Fibroblast of pulmonary artery (primary cell): ENCODE results near the gene ATP6V1E1.

ENCODE experiments used
- DNase-seq: peaks from one replicate; pipeline ENCODE4 v3.0.0-alpha.2; 2010; ENCODE audit warnings: low read depth
- H3K4me3 ChIP-seq: replicated peaks from 2 replicates; pipeline ENCODE4 v1.5.1; 2011; ENCODE audit warnings: low read depth, mild to moderate bottlenecking, control low read depth, low read length, moderate library complexity
- TF ChIP-seq, protein P1 (sequence below): IDR thresholded peaks from 2 replicates; pipeline ENCODE4 v1.5.1; 2011; ENCODE audit warnings: mild to moderate bottlenecking, control low read depth, low read length, inconsistent platforms; ENCODE audit errors: missing control alignments

Gene ATP6V1E1

DNA sequence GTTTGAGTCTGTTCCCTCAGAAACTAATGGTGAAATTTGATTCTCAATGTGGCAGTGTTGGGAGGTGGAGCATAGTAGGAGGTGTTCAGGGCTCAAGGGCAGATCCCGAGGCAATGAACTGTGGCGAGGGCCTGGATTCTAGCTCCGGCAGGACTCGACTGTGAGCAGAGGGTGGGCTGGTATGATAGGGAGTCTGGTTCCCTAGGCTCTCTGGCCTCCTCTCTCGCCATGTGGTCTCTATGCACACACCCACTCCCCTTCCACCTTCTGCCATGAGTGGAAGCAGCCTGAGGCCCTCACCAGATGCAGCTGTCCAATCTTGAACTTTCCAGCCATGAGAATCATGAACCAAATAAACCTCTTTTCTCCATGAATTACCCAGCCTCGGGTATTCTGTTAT, 32.3 kb downstream of the ATP6V1E1 start:
- TF ChIP-seq, protein P1, sequence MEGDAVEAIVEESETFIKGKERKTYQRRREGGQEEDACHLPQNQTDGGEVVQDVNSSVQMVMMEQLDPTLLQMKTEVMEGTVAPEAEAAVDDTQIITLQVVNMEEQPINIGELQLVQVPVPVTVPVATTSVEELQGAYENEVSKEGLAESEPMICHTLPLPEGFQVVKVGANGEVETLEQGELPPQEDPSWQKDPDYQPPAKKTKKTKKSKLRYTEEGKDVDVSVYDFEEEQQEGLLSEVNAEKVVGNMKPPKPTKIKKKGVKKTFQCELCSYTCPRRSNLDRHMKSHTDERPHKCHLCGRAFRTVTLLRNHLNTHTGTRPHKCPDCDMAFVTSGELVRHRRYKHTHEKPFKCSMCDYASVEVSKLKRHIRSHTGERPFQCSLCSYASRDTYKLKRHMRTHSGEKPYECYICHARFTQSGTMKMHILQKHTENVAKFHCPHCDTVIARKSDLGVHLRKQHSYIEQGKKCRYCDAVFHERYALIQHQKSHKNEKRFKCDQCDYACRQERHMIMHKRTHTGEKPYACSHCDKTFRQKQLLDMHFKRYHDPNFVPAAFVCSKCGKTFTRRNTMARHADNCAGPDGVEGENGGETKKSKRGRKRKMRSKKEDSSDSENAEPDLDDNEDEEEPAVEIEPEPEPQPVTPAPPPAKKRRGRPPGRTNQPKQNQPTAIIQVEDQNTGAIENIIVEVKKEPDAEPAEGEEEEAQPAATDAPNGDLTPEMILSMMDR = no peak
- DNase-seq = no peak
- no peak overlapping the region for H3K4me3 ChIP-seq

DNA sequence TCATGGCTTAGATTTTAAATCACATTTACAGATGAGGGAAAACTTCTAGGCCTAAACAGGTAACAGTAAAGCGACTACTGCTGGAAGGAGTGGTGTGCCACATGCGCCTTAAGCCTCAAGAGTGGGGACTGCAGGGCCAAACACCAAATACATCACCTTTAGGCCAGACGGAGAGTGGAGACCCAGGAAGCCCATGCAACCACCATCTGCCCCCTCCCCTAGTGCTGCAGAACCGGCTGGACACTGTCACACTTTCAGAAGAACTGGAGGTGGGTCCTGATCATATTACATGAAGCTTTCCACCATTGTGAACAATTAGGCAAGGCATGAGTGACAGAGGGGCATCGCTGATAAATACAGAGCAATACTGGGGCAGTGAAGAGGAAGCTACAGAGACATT, 36.3 kb downstream of the ATP6V1E1 start:
- no peak overlapping the region for H3K4me3 ChIP-seq
- DNase-seq = no peak
- TF ChIP-seq, protein P1 = no peak

DNA sequence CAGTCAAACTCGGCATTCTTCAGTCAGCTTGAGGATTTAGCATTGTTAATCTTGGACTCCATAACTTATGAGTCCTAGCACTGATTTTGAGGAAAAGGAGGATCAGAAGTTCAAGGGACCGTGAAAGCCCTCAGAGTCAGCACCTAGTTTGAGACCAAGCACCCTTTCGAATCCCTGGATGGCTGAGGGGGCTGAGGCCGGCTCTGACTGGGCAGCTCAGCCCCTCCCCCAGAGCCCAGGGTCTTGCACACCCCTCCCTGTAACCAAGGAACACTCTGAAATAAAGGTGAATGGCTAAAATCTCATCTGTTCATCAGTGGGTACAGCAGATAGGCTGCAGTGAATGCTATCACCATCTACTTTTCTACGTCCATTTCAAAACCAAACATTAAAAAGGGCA, 38.0 kb downstream of the ATP6V1E1 start:
- no peak overlapping the region for H3K4me3 ChIP-seq
- no peak for DNase-seq
- TF ChIP-seq, protein P1 = no peak

DNA sequence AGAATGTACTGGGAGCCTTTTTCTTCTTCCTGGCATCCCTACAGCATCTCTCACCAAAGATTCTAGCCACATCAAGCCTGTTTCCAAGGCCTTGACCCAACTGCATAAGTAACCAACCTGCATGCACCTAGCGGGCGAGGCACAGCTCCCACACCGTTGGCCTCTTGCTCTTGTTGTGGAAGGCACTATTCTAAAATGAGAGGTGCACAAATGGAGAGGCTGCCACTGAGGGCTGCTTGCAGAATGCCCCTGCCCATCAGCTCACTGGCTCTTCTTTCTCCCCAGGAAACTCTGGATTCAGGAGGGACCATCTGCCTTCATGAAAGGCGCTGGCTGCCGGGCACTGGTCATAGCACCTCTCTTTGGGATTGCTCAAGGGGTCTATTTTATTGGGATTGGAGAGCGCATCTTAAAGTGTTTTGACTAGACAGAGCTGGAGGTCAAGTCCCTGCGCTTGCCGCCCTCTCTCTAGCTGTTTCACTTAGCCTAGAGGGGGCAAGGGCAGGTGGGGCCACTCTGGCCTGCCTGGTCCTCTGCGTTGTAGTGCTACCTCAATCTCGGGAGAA, 38.7 kb downstream of the ATP6V1E1 start:
- DNase-seq = no peak
- TF ChIP-seq, protein P1 = no peak
- no peak overlapping the region for H3K4me3 ChIP-seq

DNA sequence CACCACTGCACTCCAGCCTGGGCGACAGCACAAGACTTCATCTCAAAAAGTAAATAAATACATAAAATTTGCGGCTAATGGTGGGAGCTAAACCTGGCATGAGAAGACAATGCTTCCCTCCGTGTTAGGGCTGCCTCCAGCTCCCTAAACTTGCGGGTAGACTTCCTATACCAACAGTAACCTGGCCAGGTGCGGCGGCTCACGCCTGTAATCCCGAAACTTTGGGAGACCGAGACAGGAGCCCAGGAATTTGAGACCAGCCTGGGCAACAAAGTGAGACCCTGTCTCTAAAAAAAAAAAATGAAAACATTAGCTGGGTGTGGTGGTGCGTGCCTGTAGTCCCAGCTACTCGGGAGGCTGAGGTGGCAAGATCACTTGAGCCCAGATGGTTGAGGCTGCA, 39.9 kb downstream of the ATP6V1E1 start:
- TF ChIP-seq, protein P1 = no peak
- no peak for DNase-seq
- no peak overlapping the region for H3K4me3 ChIP-seq

DNA sequence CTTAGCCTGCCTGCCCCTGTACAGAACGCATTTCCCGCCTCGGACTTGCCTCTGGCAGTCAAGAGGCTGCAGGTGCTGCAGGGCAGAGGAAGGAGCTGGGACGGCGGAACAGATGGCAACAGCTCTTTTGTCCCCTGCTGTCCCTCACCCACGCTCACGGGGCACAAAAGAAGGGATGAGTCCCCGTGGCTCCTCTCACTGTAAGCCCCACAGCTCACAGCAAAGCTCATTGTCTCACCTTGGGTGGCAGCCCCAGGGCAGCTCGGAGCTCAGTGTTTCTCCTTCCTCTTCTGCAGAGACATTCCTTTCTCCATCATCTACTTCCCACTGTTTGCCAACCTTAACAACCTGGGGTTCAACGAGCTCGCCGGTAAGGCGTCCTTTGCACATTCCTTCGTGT, 40.9 kb downstream of the ATP6V1E1 start:
- TF ChIP-seq, protein P1 = no peak
- no peak for DNase-seq
- H3K4me3 ChIP-seq = no peak overlapping the region

DNA sequence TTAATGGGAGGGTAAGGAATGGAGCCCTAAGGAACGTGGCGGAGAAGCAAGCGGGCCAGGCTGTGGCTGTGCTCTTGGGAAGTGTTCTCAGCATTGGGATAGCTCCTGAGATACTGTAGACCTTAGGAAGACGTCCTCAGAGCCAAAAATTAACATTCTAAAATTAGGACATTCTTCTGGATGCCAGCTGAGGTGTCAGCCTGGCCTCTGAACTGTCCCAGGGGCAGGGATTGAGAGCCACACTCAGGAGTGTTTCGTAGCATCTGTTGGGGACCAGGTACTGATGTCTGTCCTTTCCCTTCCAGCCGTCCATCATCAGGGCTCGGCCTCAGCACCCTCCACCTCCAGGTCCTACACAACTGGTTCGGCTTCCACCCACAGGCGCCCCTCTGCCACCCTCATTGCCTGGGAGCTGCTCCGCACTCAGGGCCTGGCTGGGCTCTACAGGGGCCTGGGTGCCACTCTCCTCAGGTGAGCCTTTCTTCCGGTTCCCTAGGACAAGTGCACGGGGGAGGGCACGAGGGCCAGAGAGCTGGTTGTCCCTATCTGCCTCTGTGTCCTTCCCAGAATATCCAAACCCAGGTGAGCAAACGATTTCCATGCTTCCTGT, 41.6 kb downstream of the ATP6V1E1 start:
- TF ChIP-seq, protein P1 = no peak
- no peak for DNase-seq
- H3K4me3 ChIP-seq = no peak overlapping the region
